Measurements from ENCODE around the gene TMPRSS3.

TMPRSS3 gene

DNA sequence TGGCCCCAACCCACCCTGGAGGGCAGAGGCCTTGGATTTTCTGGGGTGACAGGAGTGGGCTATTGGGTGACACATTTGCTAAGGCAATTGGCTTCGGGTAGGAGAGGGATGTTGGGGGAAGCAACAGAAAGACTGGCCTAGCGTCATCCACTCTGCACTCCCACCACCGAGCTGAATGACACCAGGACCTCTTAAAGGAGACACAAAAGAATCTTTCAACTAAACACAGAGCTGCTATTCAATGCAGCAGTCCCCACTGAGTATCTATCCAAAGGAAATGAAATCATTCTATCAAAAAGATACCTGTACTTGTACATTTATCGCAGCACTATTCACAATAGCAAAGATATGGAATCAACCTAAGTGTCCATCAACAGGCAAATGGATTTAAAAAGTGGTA lies 51.2 kb downstream of the TMPRSS3 start:
- no peak overlapping the region for H3K4me3 ChIP-seq (ENCODE audit: low read depth, low read length)
- DNase-seq, result no peak
- TF ChIP-seq, protein P1, sequence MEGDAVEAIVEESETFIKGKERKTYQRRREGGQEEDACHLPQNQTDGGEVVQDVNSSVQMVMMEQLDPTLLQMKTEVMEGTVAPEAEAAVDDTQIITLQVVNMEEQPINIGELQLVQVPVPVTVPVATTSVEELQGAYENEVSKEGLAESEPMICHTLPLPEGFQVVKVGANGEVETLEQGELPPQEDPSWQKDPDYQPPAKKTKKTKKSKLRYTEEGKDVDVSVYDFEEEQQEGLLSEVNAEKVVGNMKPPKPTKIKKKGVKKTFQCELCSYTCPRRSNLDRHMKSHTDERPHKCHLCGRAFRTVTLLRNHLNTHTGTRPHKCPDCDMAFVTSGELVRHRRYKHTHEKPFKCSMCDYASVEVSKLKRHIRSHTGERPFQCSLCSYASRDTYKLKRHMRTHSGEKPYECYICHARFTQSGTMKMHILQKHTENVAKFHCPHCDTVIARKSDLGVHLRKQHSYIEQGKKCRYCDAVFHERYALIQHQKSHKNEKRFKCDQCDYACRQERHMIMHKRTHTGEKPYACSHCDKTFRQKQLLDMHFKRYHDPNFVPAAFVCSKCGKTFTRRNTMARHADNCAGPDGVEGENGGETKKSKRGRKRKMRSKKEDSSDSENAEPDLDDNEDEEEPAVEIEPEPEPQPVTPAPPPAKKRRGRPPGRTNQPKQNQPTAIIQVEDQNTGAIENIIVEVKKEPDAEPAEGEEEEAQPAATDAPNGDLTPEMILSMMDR (IDR thresholded peaks at IDR 0.05; ENCODE audit: low read depth, low read length), result no peak
- H3K36me3 ChIP-seq, result no peaks in the 10 kb centered on the region
- H3K27me3 ChIP-seq (ENCODE audit: insufficient read depth, low read depth, severe bottlenecking), result no peaks in the 10 kb centered on the region
- no peaks in the 10 kb centered on the region for H3K9me3 ChIP-seq (ENCODE audit: severe bottlenecking)
- H3K27ac ChIP-seq, result no peak overlapping the region

DNA sequence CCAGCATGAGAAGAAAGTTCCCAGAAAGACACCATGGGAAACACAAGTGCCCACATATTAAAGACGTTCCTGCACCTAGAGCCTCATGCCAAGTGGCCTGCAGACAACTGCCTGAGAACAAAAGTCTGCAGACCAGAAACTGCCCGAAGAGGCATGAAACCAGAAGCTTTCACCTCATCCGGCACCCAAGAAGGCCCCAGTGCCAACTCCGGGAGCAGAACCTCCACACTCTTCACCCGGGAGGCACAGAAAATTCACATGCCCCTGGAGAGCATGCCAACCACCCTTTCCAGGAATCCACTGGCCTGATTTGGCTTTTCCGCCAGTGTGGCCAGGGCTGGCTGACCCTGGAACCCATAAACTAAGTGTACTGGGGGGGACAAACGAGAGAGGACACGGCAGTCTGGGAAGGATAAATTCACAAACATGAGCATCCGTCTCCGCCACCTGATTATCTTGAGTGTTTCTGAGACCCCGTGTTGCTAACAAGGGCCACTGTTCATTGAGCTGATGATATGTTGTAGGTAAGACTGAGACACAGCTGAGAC lies 51.8 kb downstream of the TMPRSS3 start:
- no peaks in the 10 kb centered on the region for H3K27me3 ChIP-seq (ENCODE audit: insufficient read depth, low read depth, severe bottlenecking)
- no peaks in the 10 kb centered on the region for H3K9me3 ChIP-seq (ENCODE audit: severe bottlenecking)
- no peak overlapping the region for H3K27ac ChIP-seq
- TF ChIP-seq, protein P1 (IDR thresholded peaks at IDR 0.05; ENCODE audit: low read depth, low read length), result no peak
- H3K4me3 ChIP-seq (ENCODE audit: low read depth, low read length), result no peak overlapping the region
- DNase-seq, result no peak
- no peaks in the 10 kb centered on the region for H3K36me3 ChIP-seq

DNA sequence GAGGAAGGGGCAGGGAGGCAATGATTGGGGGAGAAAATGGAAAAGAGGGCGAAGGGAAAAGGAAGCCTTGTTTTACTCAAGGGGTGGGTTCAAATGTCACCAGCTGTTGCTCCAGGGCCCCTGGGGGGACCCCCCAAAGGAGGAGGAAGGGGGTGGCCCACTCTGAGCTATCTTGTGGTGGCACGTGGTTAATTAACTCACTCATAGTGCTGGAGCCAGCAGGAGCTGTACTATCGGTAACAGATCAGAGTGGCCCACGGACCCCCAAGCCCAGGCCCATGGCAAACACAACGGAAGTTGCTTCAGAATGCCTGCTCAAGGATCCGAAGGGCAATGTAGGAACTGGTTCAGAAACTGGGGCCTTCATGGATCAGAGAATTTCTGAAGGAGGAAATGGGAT lies 52.3 kb downstream of the TMPRSS3 start:
- H3K4me3 ChIP-seq (ENCODE audit: low read depth, low read length), result no peak overlapping the region
- TF ChIP-seq, protein P1 (IDR thresholded peaks at IDR 0.05; ENCODE audit: low read depth, low read length), result no peak
- no peaks in the 10 kb centered on the region for H3K36me3 ChIP-seq
- DNase-seq, result no peak
- H3K27me3 ChIP-seq (ENCODE audit: insufficient read depth, low read depth, severe bottlenecking), result no peaks in the 10 kb centered on the region
- no peak overlapping the region for H3K27ac ChIP-seq
- no peaks in the 10 kb centered on the region for H3K9me3 ChIP-seq (ENCODE audit: severe bottlenecking)

DNA sequence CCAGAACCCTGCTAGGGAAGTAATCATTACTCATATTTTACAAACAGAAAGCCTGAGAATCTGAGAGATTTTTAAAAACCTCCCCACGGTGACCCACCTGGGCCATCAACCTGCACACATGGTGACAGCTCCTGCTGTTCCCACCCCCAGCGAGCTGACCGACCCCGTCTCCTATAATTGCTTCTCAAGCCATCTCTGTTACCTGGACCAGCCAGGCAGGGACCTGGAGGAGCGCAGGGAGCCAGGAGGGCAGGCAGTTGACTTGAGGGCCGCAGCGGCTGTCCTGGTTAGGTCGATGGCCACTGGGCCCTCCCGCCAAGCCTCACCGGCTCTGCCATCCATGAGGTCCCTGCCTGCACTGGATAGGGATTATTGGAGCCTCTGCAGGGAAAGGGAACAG lies 52.8 kb downstream of the TMPRSS3 start:
- no peaks in the 10 kb centered on the region for H3K27me3 ChIP-seq (ENCODE audit: insufficient read depth, low read depth, severe bottlenecking)
- no peak overlapping the region for H3K4me3 ChIP-seq (ENCODE audit: low read depth, low read length)
- no peaks in the 10 kb centered on the region for H3K36me3 ChIP-seq
- DNase-seq, result no peak
- TF ChIP-seq, protein P1 (IDR thresholded peaks at IDR 0.05; ENCODE audit: low read depth, low read length), result no peak
- no peaks in the 10 kb centered on the region for H3K9me3 ChIP-seq (ENCODE audit: severe bottlenecking)
- H3K27ac ChIP-seq, result no peak overlapping the region

DNA sequence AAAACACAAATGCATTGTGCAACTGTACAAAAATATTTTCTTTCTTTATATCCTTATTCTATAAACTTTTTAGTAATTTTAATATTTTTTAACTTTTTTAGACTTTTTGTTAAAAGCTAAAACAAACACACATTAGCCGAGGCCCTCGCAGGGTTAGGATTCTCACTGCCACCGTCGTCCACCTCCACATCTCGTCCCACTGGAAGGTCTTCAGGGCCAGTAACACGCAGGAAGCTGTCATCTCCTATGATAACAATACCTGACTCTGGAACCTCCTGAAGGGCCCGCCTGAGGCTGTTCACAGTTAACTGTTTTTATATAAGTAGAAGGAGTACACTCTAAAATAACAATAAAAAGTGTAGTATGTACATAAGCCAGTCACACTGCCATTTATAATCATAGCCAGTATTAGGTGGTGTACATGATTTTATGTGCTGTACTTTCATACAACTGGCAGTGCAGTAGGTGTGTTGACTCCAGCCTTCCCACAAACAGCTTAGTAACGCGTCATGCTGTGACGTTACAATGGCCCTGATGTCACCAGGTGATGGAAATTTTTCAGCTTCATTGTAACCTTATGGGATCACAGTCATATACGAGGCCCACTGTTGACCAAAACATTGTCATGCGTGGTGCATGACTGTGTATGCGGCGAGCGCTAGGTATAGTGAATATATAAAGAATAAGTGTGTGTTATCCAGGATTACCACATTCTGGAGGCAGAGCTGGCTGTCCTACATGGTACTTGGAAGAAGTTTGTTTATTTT lies 53.9 kb downstream of the TMPRSS3 start:
- Histone ChIP-seq H3K4me3 (ENCODE audit: low read depth, low read length) (no peak overlapping the region), H3K27ac (no peak overlapping the region), H3K27me3 (ENCODE audit: insufficient read depth, low read depth, severe bottlenecking) (no peaks in the 10 kb centered on the region), H3K36me3 (no peaks in the 10 kb centered on the region), H3K9me3 (ENCODE audit: severe bottlenecking) (no peaks in the 10 kb centered on the region)
- DNase-seq, result no peak
- TF ChIP-seq, protein P1 (IDR thresholded peaks at IDR 0.05; ENCODE audit: low read depth, low read length), result no peak

All from WERI-Rb-1 (cell line).